ENCODE results near the gene CCL25. TPM values are rescaled to one million over a fixed set of nuclear protein-coding genes. Genes with fewer than 3 reads are reported as not detected.

The CCL25 gene
- total and polyA plus RNA-seq, 2 of the 4 experiments (the other 2 are of a cell fraction): not detected

DNA sequence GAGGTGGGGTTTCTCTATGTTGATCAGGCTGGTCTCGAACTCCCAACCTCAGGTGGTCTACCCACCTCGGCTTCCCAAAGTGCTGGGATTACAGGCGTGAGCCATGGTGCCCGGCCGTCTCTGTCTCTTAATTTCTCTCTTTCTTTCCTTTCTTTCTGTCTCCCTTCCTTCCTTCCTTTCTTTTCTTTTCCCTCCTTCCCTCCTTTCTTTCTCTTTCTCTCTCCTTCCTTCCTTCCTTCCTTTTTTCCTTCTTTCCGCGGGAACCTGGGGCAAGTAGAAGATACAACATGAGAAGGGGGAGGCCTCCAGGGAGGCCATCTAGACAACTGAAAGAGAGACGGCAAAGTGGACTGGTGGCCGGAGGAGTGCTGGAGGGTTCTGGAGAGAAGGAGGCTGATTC is 31.9 kb upstream of the CCL25 start:
- ATAC-seq (ENCODE audit: low read depth) (no peak), DNase-seq (no peak)
- Histone ChIP-seq H3K14ac (replicated peaks; ENCODE audit: low read depth, low read length) (no peak overlapping the region), H3K9me3 (ENCODE audit: control insufficient read depth, insufficient read depth, low read length) (no peaks in the 10 kb centered on the region), H4K91ac (ENCODE audit: insufficient read depth, low read depth, low read length) (no peak overlapping the region), H2BK20ac (ENCODE audit: low read depth, low read length) (no peak overlapping the region), H3K27me3 (ENCODE audit: control insufficient read depth, insufficient read depth, low read length) (no peaks in the 10 kb centered on the region), H3K23ac (ENCODE audit: low read depth, low read length) (no peak overlapping the region), H2BK120ac (ENCODE audit: low read depth, low read length) (no peak overlapping the region), H2BK5ac (ENCODE audit: low read depth, low read length, poor library complexity, severe bottlenecking) (no peak overlapping the region), H2AK9ac (replicated peaks; ENCODE audit: low read depth, low read length, poor library complexity) (no peak overlapping the region), H3K18ac (ENCODE audit: low read depth, low read length) (no peak overlapping the region), H3K79me1 (ENCODE audit: low read depth in 1 of 2, low read length in 2 of 2) (no peaks in the 10 kb centered on the region), H3K9ac (ENCODE audit: low read depth, low read length) (no peak overlapping the region), H4K20me1 (ENCODE audit: insufficient read depth, low read length) (no peaks in the 10 kb centered on the region; the same call in 1 of the 2 replicates), H3K4me3 (ENCODE audit: insufficient read depth, low read depth, low read length) (no peak overlapping the region), H3K36me3 (ENCODE audit: control insufficient read depth, insufficient read depth, low read length) (peaks cover 2% of the 10 kb centered on the region; the same call in 1 of the 2 replicates), H2AK5ac (ENCODE audit: low read depth, low read length) (no peak overlapping the region), H3K9me1 (ENCODE audit: insufficient read depth, low read length) (no peaks in the 10 kb centered on the region), H3K27ac (ENCODE audit: insufficient read depth, low read length) (no peak overlapping the region), H3K56ac (ENCODE audit: extremely low read depth, insufficient read depth, low read length) (no peak overlapping the region), H4K8ac (ENCODE audit: low read depth in 2 of 2, low read length in 2 of 2) (no peak overlapping the region), H2AFZ (replicated peaks; ENCODE audit: low read length, poor library complexity) (no peak overlapping the region), H4K5ac (ENCODE audit: low read depth, low read length) (no peak overlapping the region), H2BK15ac (ENCODE audit: low read depth, low read length) (no peak overlapping the region), H3K4ac (ENCODE audit: low read depth, low read length) (no peak overlapping the region), H3K4me2 (ENCODE audit: low read depth, low read length) (no peak overlapping the region), H3K4me1 (ENCODE audit: control insufficient read depth, insufficient read depth, low read length) (no peaks in the 10 kb centered on the region)
- TF ChIP-seq RCOR1 (IDR thresholded peaks at IDR 0.05; ENCODE audit: insufficient replicate concordance, low read length) (no peak), MAFK (IDR thresholded peaks at IDR 0.05; ENCODE audit: low read depth, low read length) (no peak), USF2 (IDR thresholded peaks at IDR 0.05; ENCODE audit: low read depth, low read length) (no peak), ELK1 (IDR thresholded peaks at IDR 0.05; ENCODE audit: borderline replicate concordance, low read depth, low read length) (no peak), POLR2A (IDR thresholded peaks at IDR 0.05; ENCODE audit: low read depth, low read length) (no peak), CHD1 (IDR thresholded peaks at IDR 0.05; ENCODE audit: low read depth, low read length) (no peak), BHLHE40 (IDR thresholded peaks at IDR 0.05; ENCODE audit: low read depth, low read length) (no peak), MAZ (IDR thresholded peaks at IDR 0.05; ENCODE audit: borderline replicate concordance, low read depth, low read length) (no peak), RAD21 (IDR thresholded peaks at IDR 0.05; ENCODE audit: low read length) (no peak), NFE2L2 (IDR thresholded peaks at IDR 0.05; ENCODE audit: low read depth, low read length) (no peak), FOS (IDR thresholded peaks at IDR 0.05; ENCODE audit: low read depth, low read length) (no peak), MXI1 (IDR thresholded peaks at IDR 0.05; ENCODE audit: borderline replicate concordance, low read depth, low read length) (no peak), SMC3 (IDR thresholded peaks at IDR 0.05; ENCODE audit: low read depth, low read length) (no peak), CEBPB (IDR thresholded peaks at IDR 0.05; ENCODE audit: low read depth, low read length) (no peak), RFX5 (IDR thresholded peaks at IDR 0.05; ENCODE audit: low read depth, low read length) (no peak)
- TF ChIP-seq, protein P1, sequence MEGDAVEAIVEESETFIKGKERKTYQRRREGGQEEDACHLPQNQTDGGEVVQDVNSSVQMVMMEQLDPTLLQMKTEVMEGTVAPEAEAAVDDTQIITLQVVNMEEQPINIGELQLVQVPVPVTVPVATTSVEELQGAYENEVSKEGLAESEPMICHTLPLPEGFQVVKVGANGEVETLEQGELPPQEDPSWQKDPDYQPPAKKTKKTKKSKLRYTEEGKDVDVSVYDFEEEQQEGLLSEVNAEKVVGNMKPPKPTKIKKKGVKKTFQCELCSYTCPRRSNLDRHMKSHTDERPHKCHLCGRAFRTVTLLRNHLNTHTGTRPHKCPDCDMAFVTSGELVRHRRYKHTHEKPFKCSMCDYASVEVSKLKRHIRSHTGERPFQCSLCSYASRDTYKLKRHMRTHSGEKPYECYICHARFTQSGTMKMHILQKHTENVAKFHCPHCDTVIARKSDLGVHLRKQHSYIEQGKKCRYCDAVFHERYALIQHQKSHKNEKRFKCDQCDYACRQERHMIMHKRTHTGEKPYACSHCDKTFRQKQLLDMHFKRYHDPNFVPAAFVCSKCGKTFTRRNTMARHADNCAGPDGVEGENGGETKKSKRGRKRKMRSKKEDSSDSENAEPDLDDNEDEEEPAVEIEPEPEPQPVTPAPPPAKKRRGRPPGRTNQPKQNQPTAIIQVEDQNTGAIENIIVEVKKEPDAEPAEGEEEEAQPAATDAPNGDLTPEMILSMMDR (conservative IDR thresholded peaks at IDR 0.05; ENCODE audit: low read depth, low read length): no peak
- in situ Hi-C loops (cut with MboI; ENCODE audit: low sequenced_read_pairs) (no loop called here), intact Hi-C loops (cut with micrococcal nuclease) (no loop called here), dilution Hi-C loops (cut with HindIII; ENCODE audit: low sequenced_read_pairs, unreplicated experiment) (no loop called here)
- no TSS peak for BruUV-seq (replicated peaks)
- POLR2A ChIA-PET (ENCODE audit: unreplicated experiment): no interaction called here
- 89% methylated on average over 6 of the region's 9 CpGs; no CpG with 5 or more reads in 1 of the 2 experiments for WGBS, 2 experiments (ENCODE audit: extremely low coverage in 2 of 2, insufficient read length in 1 of 2)
- CTCF ChIA-PET: interaction anchor here (0.6 kb wide), 1 partner anchor 334 kb away, joined by 3 read pairs; no protein-coding TSS in a partner anchor
